ENCODE data around the gene AUP1. TPM values are rescaled to one million over a fixed set of nuclear protein-coding genes. Genes with fewer than 3 reads are reported as not detected.

The AUP1 gene
- total RNA-seq, 1 donor from 2014 or later = 143 TPM

- H3K36me3 ChIP-seq (ENCODE audit: control insufficient read depth, insufficient read depth, low read length) = no peaks in the 10 kb centered on the region
- TF ChIP-seq CTCF (IDR thresholded peaks at IDR 0.05; ENCODE audit: insufficient read depth, low read length, poor library complexity, severe bottlenecking) = no peak
- peaks cover 48% of the 10 kb centered on the region for H3K27me3 ChIP-seq (ENCODE audit: control insufficient read depth, insufficient read depth, low read length)
- DNase-seq (ENCODE audit: low read depth) = no peak
- no peak overlapping the region for H3K4me3 ChIP-seq (ENCODE audit: low read depth, low read length)
These were observed 28.9 kb downstream of the AUP1 start for GRCh38 chr2:74500578-74500946.

- H3K36me3 ChIP-seq (ENCODE audit: control insufficient read depth, insufficient read depth, low read length) = no peaks in the 10 kb centered on the region
- peaks cover 48% of the 10 kb centered on the region for H3K27me3 ChIP-seq (ENCODE audit: control insufficient read depth, insufficient read depth, low read length)
- DNase-seq (ENCODE audit: low read depth) = no peak
- peak overlapping the region; percentile 18 for H3K4me3 ChIP-seq (ENCODE audit: low read depth, low read length)
- TF ChIP-seq CTCF (IDR thresholded peaks at IDR 0.05; ENCODE audit: insufficient read depth, low read length, poor library complexity, severe bottlenecking) = no peak
These were observed 29.4 kb downstream of the AUP1 start for GRCh38 chr2:74499940-74500577.

- Histone ChIP-seq H3K27me3 (ENCODE audit: control insufficient read depth, insufficient read depth, low read length) (peaks cover 48% of the 10 kb centered on the region), H3K4me3 (ENCODE audit: low read depth, low read length) (peak within 1 kb of the TSS; percentile 18), H3K36me3 (ENCODE audit: control insufficient read depth, insufficient read depth, low read length) (no peaks in the 10 kb centered on the region)
- TF ChIP-seq CTCF (IDR thresholded peaks at IDR 0.05; ENCODE audit: insufficient read depth, low read length, poor library complexity, severe bottlenecking) = no peak
- DNase-seq (ENCODE audit: low read depth) = no peak
These were observed 30.1 kb downstream of the AUP1 start, which contains the start of gene LBX2 for GRCh38 chr2:74499267-74499939. TSS of gene LBX2 (minus strand) at chr2:74499603. CDS start at chr2:74499537, 66 bp downstream.

- H3K27me3 ChIP-seq (ENCODE audit: control insufficient read depth, insufficient read depth, low read length) = peaks cover 48% of the 10 kb centered on the region
- TF ChIP-seq CTCF (IDR thresholded peaks at IDR 0.05; ENCODE audit: insufficient read depth, low read length, poor library complexity, severe bottlenecking) = no peak
- no peak for DNase-seq (ENCODE audit: low read depth)
- H3K36me3 ChIP-seq (ENCODE audit: control insufficient read depth, insufficient read depth, low read length) = no peaks in the 10 kb centered on the region
- peak overlapping the region; percentile 25 for H3K4me3 ChIP-seq (ENCODE audit: low read depth, low read length)
These were observed 30.8 kb downstream of the AUP1 start for GRCh38 chr2:74498500-74499266.

GRCh38 chr2:74497777-74498499, 31.6 kb downstream of the AUP1 start:
- H3K36me3 ChIP-seq (ENCODE audit: control insufficient read depth, insufficient read depth, low read length) = peaks cover 1% of the 10 kb centered on the region
- H3K4me3 ChIP-seq (ENCODE audit: low read depth, low read length) = peak overlapping the region; percentile 25
- no peak for TF ChIP-seq CTCF (IDR thresholded peaks at IDR 0.05; ENCODE audit: insufficient read depth, low read length, poor library complexity, severe bottlenecking)
- peaks cover 48% of the 10 kb centered on the region for H3K27me3 ChIP-seq (ENCODE audit: control insufficient read depth, insufficient read depth, low read length)
- no peak for DNase-seq (ENCODE audit: low read depth)

Data from kidney epithelial cell (primary cell).